Measurements from ENCODE around the gene SNPH. TPM values are rescaled to one million over a fixed set of nuclear protein-coding genes. Genes with fewer than 3 reads are reported as not detected.

The SNPH gene
- total and polyA plus RNA-seq, 5 donors from 2014 or later: 0.97 to 7.5 (median 3.5) TPM

- Mint-ChIP-seq H3K27me3 (peaks cover 38% of the 10 kb centered on the region), H3K4me3 (no peak overlapping the region), H3K9me3 (no peaks in the 10 kb centered on the region), H3K27ac (no peak overlapping the region), H3K4me1 (peaks cover 4 to 25% (median 8%) of the 10 kb centered on the region in 4 donors), H3K36me3 (no peaks in the 10 kb centered on the region)
- ATAC-seq (ENCODE audit: low read depth in 2 of 2): no peak
- Histone ChIP-seq H3K4me3 (ENCODE audit: low read depth, low read length) (no peak overlapping the region), H3K36me3 (ENCODE audit: control insufficient read depth, insufficient read depth, low read length) (no peaks in the 10 kb centered on the region), H3K27me3 (ENCODE audit: control insufficient read depth, insufficient read depth, low read length) (peaks cover 36% of the 10 kb centered on the region), H3K4me1 (ENCODE audit: control insufficient read depth, insufficient read depth, low read length, poor library complexity, severe bottlenecking) (peaks cover 16% of the 10 kb centered on the region), H3K9me3 (ENCODE audit: control insufficient read depth in 2 of 2, low read length in 2 of 2) (no peaks in the 10 kb centered on the region), H3K27ac (ENCODE audit: insufficient read depth, low read length, poor library complexity, severe bottlenecking) (no peak overlapping the region)
- no peak for DNase-seq
Measured at GRCh38 chr20:1229541-1229940, 36.6 kb upstream of the SNPH start.

- no peak overlapping the region for H3K4me3 ChIP-seq (ENCODE audit: low read depth, low read length)
- Mint-ChIP-seq H3K9me3 (no peaks in the 10 kb centered on the region), H3K4me3 (no peak overlapping the region), H3K36me3 (no peaks in the 10 kb centered on the region), H3K4me1 (peaks cover 4 to 7% (median 5%) of the 10 kb centered on the region in 4 donors), H3K27me3 (peaks cover 30% of the 10 kb centered on the region), H3K27ac (no peak overlapping the region)
- H3K27me3 ChIP-seq (ENCODE audit: control insufficient read depth, insufficient read depth, low read length): peaks cover 32% of the 10 kb centered on the region
- DNase-seq (no peak), ATAC-seq (ENCODE audit: low read depth in 2 of 2) (no peak)
- H3K36me3 ChIP-seq (ENCODE audit: control insufficient read depth, insufficient read depth, low read length): no peaks in the 10 kb centered on the region
- no peak overlapping the region for H3K27ac ChIP-seq (ENCODE audit: insufficient read depth, low read length, poor library complexity, severe bottlenecking)
- no peaks in the 10 kb centered on the region for H3K9me3 ChIP-seq (ENCODE audit: control insufficient read depth in 2 of 2, low read length in 2 of 2)
- no peaks in the 10 kb centered on the region for H3K4me1 ChIP-seq (ENCODE audit: control insufficient read depth, insufficient read depth, low read length, poor library complexity, severe bottlenecking)
Measured at GRCh38 chr20:1232286-1233111, 33.6 kb upstream of the SNPH start.

DNA sequence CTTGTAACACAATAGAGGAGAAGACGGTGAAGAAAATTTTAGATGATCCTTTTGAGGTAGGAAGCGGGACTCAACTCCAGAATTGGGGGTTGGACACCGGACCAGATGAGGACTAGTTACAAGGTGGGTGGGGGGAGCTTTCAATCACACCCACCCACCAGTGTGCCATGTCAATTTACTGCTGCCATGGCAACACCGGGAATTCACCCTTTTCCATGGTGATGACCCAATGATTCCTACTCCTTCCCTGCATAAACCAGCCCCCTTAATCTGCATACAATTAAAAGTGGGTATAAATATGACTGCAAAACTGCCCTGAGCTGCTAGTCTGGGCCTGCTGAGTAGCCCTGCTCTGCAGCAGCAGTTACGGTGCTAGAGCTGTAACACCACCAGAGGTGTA is 25.5 kb upstream of the SNPH start:
- Mint-ChIP-seq H3K36me3 (no peaks in the 10 kb centered on the region), H3K4me3 (no peak overlapping the region), H3K9me3 (peaks cover 0 to 4% (median 0%) of the 10 kb centered on the region in 7 donors), H3K4me1 (no peaks in the 10 kb centered on the region), H3K27me3 (peaks cover 49% of the 10 kb centered on the region), H3K27ac (no peak overlapping the region)
- DNase-seq (no peak), ATAC-seq (ENCODE audit: low read depth in 2 of 2) (no peak)
- Histone ChIP-seq H3K36me3 (ENCODE audit: control insufficient read depth, insufficient read depth, low read length) (no peaks in the 10 kb centered on the region), H3K27ac (ENCODE audit: insufficient read depth, low read length, poor library complexity, severe bottlenecking) (no peak overlapping the region), H3K9me3 (ENCODE audit: control insufficient read depth in 2 of 2, low read length in 2 of 2) (no peaks in the 10 kb centered on the region), H3K4me1 (ENCODE audit: control insufficient read depth, insufficient read depth, low read length, poor library complexity, severe bottlenecking) (no peaks in the 10 kb centered on the region), H3K27me3 (ENCODE audit: control insufficient read depth, insufficient read depth, low read length) (peaks cover 37% of the 10 kb centered on the region), H3K4me3 (ENCODE audit: low read depth, low read length) (no peak overlapping the region)

- Mint-ChIP-seq H3K27ac (no peak overlapping the region), H3K4me1 (no peaks in the 10 kb centered on the region), H3K9me3 (peaks cover 0 to 4% (median 0%) of the 10 kb centered on the region in 7 donors), H3K4me3 (no peak overlapping the region), H3K36me3 (no peaks in the 10 kb centered on the region), H3K27me3 (peaks cover 55% of the 10 kb centered on the region)
- DNase-seq (no peak), ATAC-seq (ENCODE audit: low read depth in 2 of 2) (no peak)
- Histone ChIP-seq H3K27me3 (ENCODE audit: control insufficient read depth, insufficient read depth, low read length) (peaks cover 42% of the 10 kb centered on the region), H3K9me3 (ENCODE audit: control insufficient read depth in 2 of 2, low read length in 2 of 2) (no peaks in the 10 kb centered on the region), H3K36me3 (ENCODE audit: control insufficient read depth, insufficient read depth, low read length) (no peaks in the 10 kb centered on the region), H3K4me3 (ENCODE audit: low read depth, low read length) (no peak overlapping the region), H3K27ac (ENCODE audit: insufficient read depth, low read length, poor library complexity, severe bottlenecking) (no peak overlapping the region), H3K4me1 (ENCODE audit: control insufficient read depth, insufficient read depth, low read length, poor library complexity, severe bottlenecking) (no peaks in the 10 kb centered on the region)
Measured at GRCh38 chr20:1241456-1241855, 24.6 kb upstream of the SNPH start.

DNA sequence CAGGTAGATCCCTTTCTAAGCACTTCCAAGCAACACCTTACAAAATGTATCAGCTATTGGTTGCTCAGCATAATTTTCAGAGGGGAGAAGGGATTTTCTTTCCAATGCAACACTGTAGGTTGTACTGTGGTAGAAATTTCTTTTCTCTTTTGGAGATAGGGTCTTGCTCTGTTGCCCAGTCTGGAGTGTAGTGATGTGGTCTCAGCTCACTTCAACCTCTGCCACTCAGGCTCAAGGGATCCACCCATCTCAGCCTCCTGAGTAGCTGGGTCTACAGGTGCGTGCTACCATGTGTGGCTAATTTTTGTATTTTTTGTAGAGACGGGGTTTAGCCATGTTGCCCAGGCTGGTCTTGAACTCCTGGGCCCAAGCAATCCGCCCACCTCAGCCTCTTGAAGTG is 24.0 kb upstream of the SNPH start:
- no peaks in the 10 kb centered on the region for H3K9me3 ChIP-seq (ENCODE audit: control insufficient read depth in 2 of 2, low read length in 2 of 2)
- Mint-ChIP-seq H3K4me1 (no peaks in the 10 kb centered on the region), H3K27me3 (peaks cover 55% of the 10 kb centered on the region), H3K9me3 (peaks cover 0 to 4% (median 0%) of the 10 kb centered on the region in 7 donors), H3K27ac (no peak overlapping the region), H3K4me3 (no peak overlapping the region), H3K36me3 (no peaks in the 10 kb centered on the region)
- no peak for ATAC-seq (ENCODE audit: low read depth in 2 of 2)
- H3K27me3 ChIP-seq (ENCODE audit: control insufficient read depth, insufficient read depth, low read length): peaks cover 42% of the 10 kb centered on the region
- H3K4me1 ChIP-seq (ENCODE audit: control insufficient read depth, insufficient read depth, low read length, poor library complexity, severe bottlenecking): no peaks in the 10 kb centered on the region
- H3K4me3 ChIP-seq (ENCODE audit: low read depth, low read length): no peak overlapping the region
- no peak for DNase-seq
- no peak overlapping the region for H3K27ac ChIP-seq (ENCODE audit: insufficient read depth, low read length, poor library complexity, severe bottlenecking)
- no peaks in the 10 kb centered on the region for H3K36me3 ChIP-seq (ENCODE audit: control insufficient read depth, insufficient read depth, low read length)

- H3K36me3 Mint-ChIP-seq: no peaks in the 10 kb centered on the region
- Histone ChIP-seq H3K27me3 (ENCODE audit: control insufficient read depth, insufficient read depth, low read length) (peaks cover 42% of the 10 kb centered on the region), H3K4me3 (ENCODE audit: low read depth, low read length) (no peak overlapping the region), H3K27ac (ENCODE audit: insufficient read depth, low read length, poor library complexity, severe bottlenecking) (no peak overlapping the region), H3K9me3 (ENCODE audit: control insufficient read depth in 2 of 2, low read length in 2 of 2) (no peaks in the 10 kb centered on the region), H3K4me1 (ENCODE audit: control insufficient read depth, insufficient read depth, low read length, poor library complexity, severe bottlenecking) (no peaks in the 10 kb centered on the region), H3K36me3 (ENCODE audit: control insufficient read depth, insufficient read depth, low read length) (no peaks in the 10 kb centered on the region)
- DNase-seq (no peak), ATAC-seq (ENCODE audit: low read depth in 2 of 2) (no peak)
- no peak overlapping the region for H3K4me3 Mint-ChIP-seq
- peaks cover 57% of the 10 kb centered on the region for H3K27me3 Mint-ChIP-seq
- H3K9me3 Mint-ChIP-seq: peaks cover 0 to 4% (median 0%) of the 10 kb centered on the region in 7 donors
- no peaks in the 10 kb centered on the region for H3K4me1 Mint-ChIP-seq
- H3K27ac Mint-ChIP-seq: no peak overlapping the region
Measured at GRCh38 chr20:1242530-1242929, 23.6 kb upstream of the SNPH start.

- Mint-ChIP-seq H3K4me1 (no peaks in the 10 kb centered on the region), H3K36me3 (no peaks in the 10 kb centered on the region), H3K4me3 (no peak overlapping the region), H3K27me3 (peaks cover 49% of the 10 kb centered on the region), H3K9me3 (peaks cover 0 to 4% (median 0%) of the 10 kb centered on the region in 7 donors), H3K27ac (no peak overlapping the region)
- Histone ChIP-seq H3K4me1 (ENCODE audit: control insufficient read depth, insufficient read depth, low read length, poor library complexity, severe bottlenecking) (no peaks in the 10 kb centered on the region), H3K27me3 (ENCODE audit: control insufficient read depth, insufficient read depth, low read length) (peaks cover 39% of the 10 kb centered on the region), H3K4me3 (ENCODE audit: low read depth, low read length) (no peak overlapping the region), H3K27ac (ENCODE audit: insufficient read depth, low read length, poor library complexity, severe bottlenecking) (no peak overlapping the region), H3K36me3 (ENCODE audit: control insufficient read depth, insufficient read depth, low read length) (no peaks in the 10 kb centered on the region), H3K9me3 (ENCODE audit: control insufficient read depth in 2 of 2, low read length in 2 of 2) (no peaks in the 10 kb centered on the region)
- no peak for ATAC-seq (ENCODE audit: low read depth in 2 of 2)
- DNase-seq: no peak
Measured at GRCh38 chr20:1245578-1245977, 20.5 kb upstream of the SNPH start.

GRCh38 chr20:1247689-1248088 is 18.4 kb upstream of the SNPH start:
- H3K9me3 ChIP-seq (ENCODE audit: control insufficient read depth in 2 of 2, low read length in 2 of 2): no peaks in the 10 kb centered on the region
- H3K36me3 ChIP-seq (ENCODE audit: control insufficient read depth, insufficient read depth, low read length): no peaks in the 10 kb centered on the region
- no peaks in the 10 kb centered on the region for H3K4me1 ChIP-seq (ENCODE audit: control insufficient read depth, insufficient read depth, low read length, poor library complexity, severe bottlenecking)
- peaks cover 24% of the 10 kb centered on the region for H3K27me3 ChIP-seq (ENCODE audit: control insufficient read depth, insufficient read depth, low read length)
- H3K27ac ChIP-seq (ENCODE audit: insufficient read depth, low read length, poor library complexity, severe bottlenecking): no peak overlapping the region
- H3K4me3 ChIP-seq (ENCODE audit: low read depth, low read length): no peak overlapping the region
- DNase-seq: no peak
- Mint-ChIP-seq H3K27ac (no peak overlapping the region), H3K27me3 (peaks cover 47% of the 10 kb centered on the region), H3K4me1 (peaks cover 0 to 6% (median 3%) of the 10 kb centered on the region in 4 donors), H3K9me3 (peaks cover 0 to 4% (median 2%) of the 10 kb centered on the region in 7 donors), H3K36me3 (no peaks in the 10 kb centered on the region), H3K4me3 (no peak overlapping the region)
- ATAC-seq (ENCODE audit: low read depth in 2 of 2): no peak
